ENCODE measurements around the gene PAPOLB. TPM values are rescaled to one million over a fixed set of nuclear protein-coding genes. Genes with fewer than 3 reads are reported as not detected.
"Not testable (repeated sequence)": the region's sequence is repeated elsewhere in the genome, so short reads cannot be mapped to it uniquely, and the experiment has no call there.

Gene PAPOLB
- total RNA-seq, 4 donors from 2014 or later = 0.22 to 1.4 (median 0.37) TPM

DNA sequence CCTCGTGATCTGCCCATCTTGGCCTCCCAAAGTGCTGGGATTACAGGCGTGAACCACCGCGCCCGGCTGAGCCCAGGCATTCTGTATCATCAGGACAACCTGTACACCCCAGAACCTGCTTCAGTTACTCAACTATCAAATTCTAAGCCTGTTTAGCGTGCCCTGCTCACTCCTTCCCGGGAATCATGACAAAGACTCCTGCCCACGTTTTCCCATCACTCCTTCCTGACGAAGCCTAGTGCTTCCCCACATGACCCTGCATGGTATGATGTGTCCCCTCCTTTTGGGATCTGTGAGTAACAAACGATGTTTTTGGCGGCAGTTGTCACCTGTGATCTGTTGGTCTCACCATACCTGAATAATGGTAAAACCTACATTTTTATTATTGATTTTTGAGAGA, 33.9 kb upstream of the PAPOLB start:
- no peak overlapping the region for H3K27ac ChIP-seq
- DNase-seq = no peak
- intact Hi-C loops (cut with DNase I) = no loop called here
- no peaks in the 10 kb centered on the region for H3K4me1 ChIP-seq
- TF ChIP-seq POLR2A (IDR thresholded peaks at IDR 0.05) (no peak), CTCF (IDR thresholded peaks at IDR 0.05) (no peak)
- H3K27me3 ChIP-seq = no peaks in the 10 kb centered on the region
- no peak overlapping the region for H3K4me3 ChIP-seq (replicated peaks in 1 of 3)
- WGBS, 2 donors = 93 to 94% methylated on average over 11 of the region's 11 CpGs
- no peaks in the 10 kb centered on the region for H3K36me3 ChIP-seq
- H3K9me3 ChIP-seq = no peaks in the 10 kb centered on the region

DNA sequence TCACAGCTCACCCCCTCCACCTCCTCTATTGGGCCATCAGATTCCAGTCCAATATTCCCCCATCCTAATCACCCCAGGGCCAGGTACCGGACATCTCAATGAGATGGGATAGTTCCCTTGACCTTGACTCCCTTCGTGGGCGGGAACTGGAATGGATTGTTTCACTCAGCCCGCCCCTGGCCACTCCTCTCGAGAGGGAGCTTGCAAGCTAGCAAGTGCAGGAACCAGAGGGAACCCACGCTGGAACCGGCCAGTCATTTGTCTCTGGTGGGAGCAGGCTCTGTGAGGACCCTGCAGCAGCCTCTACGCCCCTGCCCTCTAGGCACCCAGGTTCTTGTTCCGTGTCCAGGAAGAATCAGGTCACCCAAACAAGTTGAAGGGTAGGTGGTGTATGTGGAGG, 32.7 kb upstream of the PAPOLB start:
- intact Hi-C loops (cut with DNase I) = no loop called here
- TF ChIP-seq CTCF (IDR thresholded peaks at IDR 0.05) = no peak
- no peak for TF ChIP-seq POLR2A (IDR thresholded peaks at IDR 0.05)

DNA sequence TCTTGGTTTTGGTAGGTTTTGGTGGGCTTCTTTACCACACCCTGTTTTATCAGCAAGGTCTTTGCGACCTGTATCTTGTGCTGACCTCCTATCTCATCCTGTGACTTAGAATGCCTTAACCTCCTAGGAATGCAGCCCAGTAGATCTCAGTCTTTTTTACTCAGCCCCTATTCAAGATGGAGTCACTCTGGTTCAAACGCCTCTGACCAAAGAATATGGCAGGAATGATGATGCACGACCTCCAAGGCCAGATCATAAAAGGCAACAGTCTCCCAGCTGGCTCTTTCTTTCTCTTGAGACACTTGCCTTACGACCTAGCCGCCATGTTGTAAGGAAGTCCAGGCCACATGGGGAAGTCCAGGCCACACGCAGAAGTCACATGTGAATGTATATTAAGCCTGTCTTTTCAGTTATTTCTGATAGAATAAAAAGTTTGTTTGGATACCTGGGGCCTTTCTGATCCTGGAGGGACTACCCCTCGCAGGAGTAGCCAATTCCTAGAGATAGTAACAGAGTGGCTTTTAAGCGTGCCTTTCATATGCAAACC, 32.2 kb upstream of the PAPOLB start:
- Histone ChIP-seq H3K27me3 (no peaks in the 10 kb centered on the region), H3K4me3 (replicated peaks in 1 of 3) (no peak overlapping the region), H3K9me3 (no peaks in the 10 kb centered on the region), H3K4me1 (no peaks in the 10 kb centered on the region), H3K36me3 (no peaks in the 10 kb centered on the region), H3K27ac (no peak overlapping the region)
- 93 to 94% methylated on average over 8 of the region's 8 CpGs for WGBS, 2 donors
- TF ChIP-seq POLR2A (IDR thresholded peaks at IDR 0.05) = no peak
- TF ChIP-seq CTCF (IDR thresholded peaks at IDR 0.05) = no peak
- DNase-seq = no peak
- intact Hi-C loops (cut with DNase I) = no loop called here

More for the DNA sequence above, 32.7 kb upstream of the PAPOLB start:
- Histone ChIP-seq H3K27ac (no peak overlapping the region), H3K9me3 (no peaks in the 10 kb centered on the region), H3K27me3 (no peaks in the 10 kb centered on the region), H3K4me1 (no peaks in the 10 kb centered on the region), H3K36me3 (no peaks in the 10 kb centered on the region), H3K4me3 (replicated peaks in 1 of 3) (no peak overlapping the region)
- DNase-seq = no peak
- 88 to 98% methylated on average over 9 of the region's 9 CpGs for WGBS, 2 donors

- H3K9me3 ChIP-seq; H3K4me3 ChIP-seq (replicated peaks in 1 of 3); H3K27ac ChIP-seq; H3K4me1 ChIP-seq; H3K27me3 ChIP-seq; intact Hi-C loops (cut with DNase I); H3K36me3 ChIP-seq: not testable (repeated sequence)
- DNase-seq = peak; percentile 16 to 23
- 45 to 50% methylated on average over 4 of the region's 4 CpGs for WGBS, 2 donors
These were observed 31.4 kb upstream of the PAPOLB start for GRCh38 chr7:4893188-4893587.

DNA sequence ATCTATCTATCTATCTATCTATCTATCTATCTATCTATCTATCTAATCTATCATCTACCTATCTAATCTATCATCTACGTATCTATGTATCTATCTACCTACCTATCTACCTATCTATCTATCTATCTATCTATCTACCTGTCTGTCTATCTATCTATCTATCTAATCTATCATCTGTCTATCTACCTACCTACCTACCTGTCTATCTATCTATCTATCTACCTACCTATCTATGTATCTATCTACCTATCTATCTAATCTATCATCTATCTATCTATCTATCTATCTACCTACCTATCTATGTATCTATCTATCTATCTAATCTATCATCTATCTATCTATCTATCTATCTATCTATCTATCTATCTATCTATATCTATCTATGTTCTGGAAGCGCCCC, 29.7 kb upstream of the PAPOLB start:
- DNase-seq; H3K27me3 ChIP-seq; intact Hi-C loops (cut with DNase I); H3K4me3 ChIP-seq (replicated peaks in 1 of 3); H3K36me3 ChIP-seq; H3K27ac ChIP-seq; H3K9me3 ChIP-seq; H3K4me1 ChIP-seq: not testable (repeated sequence)
- 80% methylated on average over 2 of the region's 2 CpGs for WGBS, 2 donors

DNA sequence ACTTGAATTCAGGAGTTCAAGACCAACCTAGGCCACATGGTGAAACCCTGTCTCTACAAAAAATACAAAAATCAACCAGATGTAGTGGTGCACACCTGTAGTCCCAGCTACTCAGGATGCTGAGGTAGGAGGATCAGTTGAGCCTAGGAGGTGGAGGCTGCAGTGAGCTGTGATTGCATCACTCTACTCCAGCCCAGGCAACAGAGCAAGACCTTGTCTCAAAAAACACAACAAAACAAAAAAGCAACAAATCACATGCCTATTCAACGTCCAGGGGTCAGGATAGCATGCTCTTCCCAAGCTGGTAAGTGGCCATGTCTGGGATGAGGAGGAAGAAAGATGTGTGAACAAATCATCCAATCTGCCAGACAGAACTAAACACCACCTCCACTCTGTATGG, 27.9 kb upstream of the PAPOLB start:
- Histone ChIP-seq H3K27ac (no peak overlapping the region), H3K27me3 (no peaks in the 10 kb centered on the region), H3K4me1 (no peaks in the 10 kb centered on the region), H3K4me3 (replicated peaks in 1 of 3) (no peak overlapping the region), H3K36me3 (no peaks in the 10 kb centered on the region), H3K9me3 (no peaks in the 10 kb centered on the region)
- no peak for DNase-seq
- intact Hi-C loops (cut with DNase I) = loop anchor here (5.0 kb wide), 1 partner anchor 37 kb away; no protein-coding TSS in a partner anchor
- 43 to 47% methylated on average over 1 of the region's 1 CpG for WGBS, 2 donors
- TF ChIP-seq POLR2A (IDR thresholded peaks at IDR 0.05) = no peak
- TF ChIP-seq CTCF (IDR thresholded peaks at IDR 0.05) = no peak
